Panc1 (cell line): ENCODE data around the gene TBC1D2B.

Experiments
- POLR2AphosphoS5 ChIP-seq: IDR thresholded peaks from 2 replicates; pipeline ENCODE4 v1.6.1; 2012; ENCODE audit warnings: mild to moderate bottlenecking, low read depth, low read length, moderate library complexity
- SIN3A ChIP-seq: IDR thresholded peaks from 2 replicates; pipeline ENCODE4 v1.6.1; 2012; ENCODE audit warnings: low read depth, mild to moderate bottlenecking, low read length, moderate library complexity, borderline replicate concordance; ENCODE audit not compliant: insufficient read depth
- TCF7L2 ChIP-seq: IDR thresholded peaks from 2 replicates; pipeline ENCODE4 v1.6.1; 2011; ENCODE audit warnings: mild to moderate bottlenecking, low read depth, low read length, inconsistent platforms
- TF ChIP-seq, protein P1 (sequence below): fragments of 450-650 bp; IDR thresholded peaks from 2 replicates; pipeline ENCODE4 v1.5.1; 2017; ENCODE audit warnings: mild to moderate bottlenecking
- TF ChIP-seq, protein P2 (sequence below), 2 experiments: IDR thresholded peaks; 2 replicates each; pipeline ENCODE4 v1.6.1; 2011 to 2012; ENCODE audit warnings: low read depth in 2 of 2, control low read depth in 1 of 2, low read length in 1 of 2, mild to moderate bottlenecking in 1 of 2, moderate library complexity in 1 of 2; ENCODE audit not compliant: insufficient read depth in 1 of 2

DNA sequence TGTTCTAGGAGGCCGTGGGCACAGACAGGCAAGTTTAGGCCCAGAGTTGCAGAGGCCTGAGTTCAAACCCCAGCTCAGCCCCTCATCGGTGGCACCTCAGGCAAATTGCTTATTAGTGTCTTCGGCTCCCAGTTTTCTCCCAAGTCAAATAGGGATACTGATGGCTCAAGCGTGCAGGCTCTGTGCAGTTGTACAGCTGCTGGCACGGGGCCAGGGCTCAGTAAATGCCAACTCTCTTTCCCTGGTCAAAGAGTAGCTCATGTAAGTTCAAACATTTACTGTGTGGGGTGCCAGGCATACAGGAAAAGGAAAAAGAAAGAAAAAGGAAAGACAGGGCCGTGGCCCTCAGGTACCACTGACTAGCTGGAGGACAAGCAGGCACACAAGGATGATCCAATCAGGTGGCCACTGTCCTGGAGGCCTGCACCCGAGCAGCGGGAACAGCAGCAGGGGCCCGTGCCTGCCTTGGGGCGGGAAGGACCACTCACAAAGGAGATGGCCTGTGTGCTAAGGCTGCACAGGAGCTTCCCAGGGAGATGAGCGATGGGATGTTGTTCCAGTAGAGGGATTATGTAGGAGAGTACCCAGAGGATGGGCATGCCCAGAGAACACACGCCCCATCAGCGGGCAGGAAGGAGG, 70.8 kb downstream of the TBC1D2B start:
- TF ChIP-seq, protein P1, sequence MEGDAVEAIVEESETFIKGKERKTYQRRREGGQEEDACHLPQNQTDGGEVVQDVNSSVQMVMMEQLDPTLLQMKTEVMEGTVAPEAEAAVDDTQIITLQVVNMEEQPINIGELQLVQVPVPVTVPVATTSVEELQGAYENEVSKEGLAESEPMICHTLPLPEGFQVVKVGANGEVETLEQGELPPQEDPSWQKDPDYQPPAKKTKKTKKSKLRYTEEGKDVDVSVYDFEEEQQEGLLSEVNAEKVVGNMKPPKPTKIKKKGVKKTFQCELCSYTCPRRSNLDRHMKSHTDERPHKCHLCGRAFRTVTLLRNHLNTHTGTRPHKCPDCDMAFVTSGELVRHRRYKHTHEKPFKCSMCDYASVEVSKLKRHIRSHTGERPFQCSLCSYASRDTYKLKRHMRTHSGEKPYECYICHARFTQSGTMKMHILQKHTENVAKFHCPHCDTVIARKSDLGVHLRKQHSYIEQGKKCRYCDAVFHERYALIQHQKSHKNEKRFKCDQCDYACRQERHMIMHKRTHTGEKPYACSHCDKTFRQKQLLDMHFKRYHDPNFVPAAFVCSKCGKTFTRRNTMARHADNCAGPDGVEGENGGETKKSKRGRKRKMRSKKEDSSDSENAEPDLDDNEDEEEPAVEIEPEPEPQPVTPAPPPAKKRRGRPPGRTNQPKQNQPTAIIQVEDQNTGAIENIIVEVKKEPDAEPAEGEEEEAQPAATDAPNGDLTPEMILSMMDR = no peak
- TF ChIP-seq POLR2AphosphoS5 (no peak), SIN3A (no peak), TCF7L2 (no peak)
- TF ChIP-seq, protein P2, sequence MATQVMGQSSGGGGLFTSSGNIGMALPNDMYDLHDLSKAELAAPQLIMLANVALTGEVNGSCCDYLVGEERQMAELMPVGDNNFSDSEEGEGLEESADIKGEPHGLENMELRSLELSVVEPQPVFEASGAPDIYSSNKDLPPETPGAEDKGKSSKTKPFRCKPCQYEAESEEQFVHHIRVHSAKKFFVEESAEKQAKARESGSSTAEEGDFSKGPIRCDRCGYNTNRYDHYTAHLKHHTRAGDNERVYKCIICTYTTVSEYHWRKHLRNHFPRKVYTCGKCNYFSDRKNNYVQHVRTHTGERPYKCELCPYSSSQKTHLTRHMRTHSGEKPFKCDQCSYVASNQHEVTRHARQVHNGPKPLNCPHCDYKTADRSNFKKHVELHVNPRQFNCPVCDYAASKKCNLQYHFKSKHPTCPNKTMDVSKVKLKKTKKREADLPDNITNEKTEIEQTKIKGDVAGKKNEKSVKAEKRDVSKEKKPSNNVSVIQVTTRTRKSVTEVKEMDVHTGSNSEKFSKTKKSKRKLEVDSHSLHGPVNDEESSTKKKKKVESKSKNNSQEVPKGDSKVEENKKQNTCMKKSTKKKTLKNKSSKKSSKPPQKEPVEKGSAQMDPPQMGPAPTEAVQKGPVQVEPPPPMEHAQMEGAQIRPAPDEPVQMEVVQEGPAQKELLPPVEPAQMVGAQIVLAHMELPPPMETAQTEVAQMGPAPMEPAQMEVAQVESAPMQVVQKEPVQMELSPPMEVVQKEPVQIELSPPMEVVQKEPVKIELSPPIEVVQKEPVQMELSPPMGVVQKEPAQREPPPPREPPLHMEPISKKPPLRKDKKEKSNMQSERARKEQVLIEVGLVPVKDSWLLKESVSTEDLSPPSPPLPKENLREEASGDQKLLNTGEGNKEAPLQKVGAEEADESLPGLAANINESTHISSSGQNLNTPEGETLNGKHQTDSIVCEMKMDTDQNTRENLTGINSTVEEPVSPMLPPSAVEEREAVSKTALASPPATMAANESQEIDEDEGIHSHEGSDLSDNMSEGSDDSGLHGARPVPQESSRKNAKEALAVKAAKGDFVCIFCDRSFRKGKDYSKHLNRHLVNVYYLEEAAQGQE (IDR thresholded peaks at IDR 0.05; ENCODE audit: insufficient read depth in 1 of 2, low read depth in 2 of 2, low read length in 1 of 2) = no peak
